Measurements from ENCODE around the gene HAUS7. TPM values are rescaled to one million over a fixed set of nuclear protein-coding genes. Genes with fewer than 3 reads are reported as not detected.

Gene HAUS7
- 51.9 to 60.6 TPM (median 57.3 TPM) in 5 replicates for total RNA-seq (2022; extraction: Qiagen RNA extraction; ENCODE audit: low read depth)

DNA sequence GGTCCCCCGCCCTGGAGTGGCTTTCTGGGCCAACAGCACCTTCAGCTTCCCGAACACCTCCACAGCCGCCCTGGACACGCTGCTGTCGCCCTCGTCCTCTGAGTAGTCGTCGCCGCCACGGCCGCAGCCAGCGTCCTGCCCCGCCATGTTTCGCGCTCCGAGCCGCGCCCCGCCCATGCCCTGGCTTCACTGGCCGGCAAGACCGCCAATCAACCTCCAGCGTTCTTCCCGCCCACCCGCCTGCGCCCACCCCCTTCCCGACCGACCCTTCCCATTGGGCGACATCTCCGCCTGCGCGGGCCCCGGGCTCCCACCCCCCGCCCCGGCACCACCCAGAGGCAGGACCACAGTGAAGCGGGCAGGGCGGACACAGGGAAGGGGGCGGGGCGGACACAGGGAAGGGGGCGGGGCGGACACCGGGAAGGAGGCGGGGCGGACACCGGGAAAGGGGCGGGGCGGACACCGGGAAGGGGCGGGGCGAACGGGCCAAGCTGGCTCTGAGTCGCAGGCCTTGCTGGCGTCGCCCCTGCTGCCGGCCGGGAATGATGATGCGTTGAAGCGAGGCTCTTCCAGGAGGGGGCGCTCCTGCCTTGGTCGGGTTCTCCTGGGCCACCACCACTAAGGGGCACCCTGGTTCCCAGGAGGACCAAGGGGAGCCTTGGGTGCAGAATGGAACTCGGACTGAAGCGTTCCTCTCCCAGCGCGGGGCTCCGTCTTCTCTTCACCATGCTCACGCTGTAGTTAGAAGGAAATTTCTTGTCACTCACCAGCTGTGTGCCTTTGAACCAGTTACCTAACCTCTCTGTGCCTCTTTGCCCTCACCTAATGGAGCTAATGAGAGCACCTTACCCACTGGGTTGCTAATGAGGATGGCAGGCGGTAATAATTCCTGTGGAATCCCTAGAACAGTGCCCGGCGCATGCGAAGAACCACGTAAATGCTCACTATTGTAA lies at the start of gene HAUS7:
Gene HAUS7 (minus strand): TSS at position 166 of the 953 bp plus-strand sequence. CDS start 19 bp downstream, at position 147.

GRCh38 chrX:153517423-153517822 lies 47.0 kb upstream of the HAUS7 start, which contains the start of gene ATP2B3:
ATP2B3 (plus strand) TSS chrX:153517642; CDS start chrX:153536248, 18,606 bp downstream.

DNA sequence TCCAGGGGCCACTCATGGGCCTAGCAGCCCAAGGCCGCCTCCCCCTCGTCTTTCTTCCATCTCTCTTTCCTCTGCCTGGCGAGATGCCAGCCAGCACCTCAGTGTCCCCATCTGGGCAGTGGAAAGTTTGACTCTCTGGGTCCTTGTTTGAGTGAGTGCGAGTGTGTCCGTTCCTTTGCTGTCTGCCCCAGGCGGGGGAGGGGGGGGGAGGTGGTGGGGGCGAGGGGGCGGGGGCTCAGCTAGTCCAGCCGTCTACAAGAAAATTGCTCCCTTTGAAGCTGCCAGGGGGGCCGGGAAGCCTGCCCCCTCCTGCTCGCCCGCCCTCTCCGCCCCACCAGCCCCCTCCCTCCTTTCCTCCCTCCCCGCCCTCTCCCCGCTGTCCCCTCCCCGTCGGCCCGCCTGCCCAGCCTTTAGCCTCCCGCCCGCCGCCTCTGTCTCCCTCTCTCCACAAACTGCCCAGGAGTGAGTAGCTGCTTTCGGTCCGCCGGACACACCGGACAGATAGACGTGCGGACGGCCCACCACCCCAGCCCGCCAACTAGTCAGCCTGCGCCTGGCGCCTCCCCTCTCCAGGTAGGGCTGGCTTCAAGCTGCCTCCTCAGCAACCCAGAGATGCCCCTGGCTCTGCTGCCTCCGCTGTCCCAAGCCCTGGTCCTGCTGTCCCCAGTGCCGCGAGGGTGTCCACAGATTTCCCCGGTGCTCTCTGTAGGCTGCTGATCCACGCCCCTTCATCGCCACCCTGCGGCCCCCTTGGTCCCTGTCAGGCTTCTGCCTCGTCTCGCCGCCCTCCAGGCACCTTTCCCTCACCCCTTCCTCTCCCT lies 24.4 kb upstream of the HAUS7 start, which contains the start of gene BGN:
Gene BGN (plus strand): TSS at position 440 of the 821 bp plus-strand sequence. CDS start 9,652 bp downstream, outside the sequence.

GRCh38 chrX:153445856-153446635 lies 24.3 kb downstream of the HAUS7 start, which contains the start of gene TREX2:
TREX2 (minus strand) TSS chrX:153446056; CDS start chrX:153445430, 626 bp downstream.

GRCh38 chrX:153411255-153411987 lies 59.0 kb downstream of the HAUS7 start, which contains the start of gene ZFP92:
ZFP92 (plus strand) TSS chrX:153411472; CDS start chrX:153418323, 6,851 bp downstream.

GRCh38 chrX:153401133-153401764 lies 69.1 kb downstream of the HAUS7 start, which contains the start of gene PNMA6E:
PNMA6E (minus strand) TSS chrX:153401350; CDS start chrX:153398849, 2,501 bp downstream.

Other genes starting within 250 kb of the HAUS7 start
- gene PNMA6F, start 148.8 kb downstream of the HAUS7 start, total RNA-seq (2022; extraction: Qiagen RNA extraction; ENCODE audit: low read depth) = not detected in 5 replicates
- gene ZNF275, start 136.4 kb downstream of the HAUS7 start, total RNA-seq (2022; extraction: Qiagen RNA extraction; ENCODE audit: low read depth) = 4.6 to 5.8 TPM (median 5.5 TPM) in 5 replicates
- 0.02 TPM in 1 of 5 replicates, not detected in the others for gene PNMA6E, start 69.2 kb downstream of the HAUS7 start, total RNA-seq (2022; extraction: Qiagen RNA extraction; ENCODE audit: low read depth)
- 0.41 to 0.73 TPM (median 0.56 TPM) in 5 replicates for gene ZFP92, start 59.1 kb downstream of the HAUS7 start, total RNA-seq (2022; extraction: Qiagen RNA extraction; ENCODE audit: low read depth)
- 0.78 to 2.2 TPM (median 1.6 TPM) in 5 replicates for gene TREX2, start 24.5 kb downstream of the HAUS7 start, total RNA-seq (2022; extraction: Qiagen RNA extraction; ENCODE audit: low read depth)
- gene BGN, start 24.4 kb upstream of the HAUS7 start, total RNA-seq (2022; extraction: Qiagen RNA extraction; ENCODE audit: low read depth) = 0.06 to 0.10 TPM in 2 of 5 replicates, not detected in the others
- 0.06 to 0.15 TPM (median 0.07 TPM) in 5 replicates for gene ATP2B3, start 47.1 kb upstream of the HAUS7 start, total RNA-seq (2022; extraction: Qiagen RNA extraction; ENCODE audit: low read depth)
- 32.8 to 57.7 TPM (median 51.4 TPM) in 5 replicates for gene CCNQ, start 128.6 kb upstream of the HAUS7 start, total RNA-seq (2022; extraction: Qiagen RNA extraction; ENCODE audit: low read depth)
- 0.83 to 1.7 TPM (median 1.2 TPM) in 5 replicates for gene DUSP9, start 176.6 kb upstream of the HAUS7 start, total RNA-seq (2022; extraction: Qiagen RNA extraction; ENCODE audit: low read depth)
- 0.22 to 0.86 TPM (median 0.52 TPM) in 4 of 5 replicates, not detected in the other for gene PNCK, start 203.2 kb upstream of the HAUS7 start, total RNA-seq (2022; extraction: Qiagen RNA extraction; ENCODE audit: low read depth)
- gene SLC6A8, start 217.3 kb upstream of the HAUS7 start, total RNA-seq (2022; extraction: Qiagen RNA extraction; ENCODE audit: low read depth) = 10.2 to 13.2 TPM (median 11.1 TPM) in 5 replicates